SK-N-SH (cell line): ENCODE data around the gene MYO18B. TPM values are rescaled to one million over a fixed set of nuclear protein-coding genes. Genes with fewer than 3 reads are reported as not detected.

ENCODE experiments used
- CTCF ChIA-PET: fragments of 300-600, 350-600 bp; formaldehyde crosslinking; extraction: SDS; loops from one replicate; lab custom pipeline; 2021; lab: Yijun Ruan, JAX
- POLR2A ChIA-PET: fragments of 350-600 bp; sonication (Branson Sonifier 250); formaldehyde crosslinking; extraction: SDS; loops from one replicate; lab custom pipeline; 2020; ENCODE audit warnings: antibody characterized with exemption, inconsistent platforms; lab: Yijun Ruan, JAX
- DNase-seq: peaks from one replicate; pipeline ENCODE4 v3.0.0; 2012
- H2AFZ ChIP-seq: fragments of 200-600 bp; sonication (generic); 2 replicates; pipeline ENCODE4 v1.8.1; 2016; ENCODE audit warnings: antibody characterized with exemption, mild to moderate bottlenecking, low read depth
- H3F3A ChIP-seq: fragments of 200-600 bp; sonication (generic); replicated peaks from 2 replicates; pipeline ENCODE3; 2016; ENCODE audit warnings: antibody characterized with exemption, mild to moderate bottlenecking; ENCODE audit not compliant: insufficient read depth
- H3K27ac ChIP-seq, 2 experiments: fragments of 200-500 bp in 1 of 2; fragments of 200-600 bp in 1 of 2; sonication (Bioruptor generic) in 1 of 2; sonication (generic), shearing (Covaris generic) in 1 of 2; 2 replicates each; pipeline versions ENCODE4 v1.5.1 to v1.6.1; 2014 to 2016; ENCODE audit warnings: low read depth in 2 of 2, inconsistent platforms in 1 of 2, low read length in 1 of 2, mild to moderate bottlenecking in 1 of 2, mixed read lengths in 1 of 2
- H3K27me3 ChIP-seq: fragments of 200-600 bp; sonication (generic), shearing (Covaris generic); 2 replicates; pipeline ENCODE4 v1.6.1; 2016; ENCODE audit warnings: mixed run types; ENCODE audit not compliant: insufficient read depth
- H3K36me3 ChIP-seq, 2 experiments: fragments of 200-500 bp in 1 of 2; fragments of 200-600 bp in 1 of 2; sonication (Bioruptor generic) in 1 of 2; sonication (generic) in 1 of 2; replicated peaks in 1 of 2; 2 replicates each; pipeline versions ENCODE3 to v1.5.1; 2014 to 2016; ENCODE audit warnings: low read length in 1 of 2, mild to moderate bottlenecking in 1 of 2; ENCODE audit not compliant: insufficient read depth in 2 of 2, control insufficient read depth in 1 of 2
- H3K4me1 ChIP-seq, 2 experiments: fragments of 200-500 bp in 1 of 2; fragments of 200-600 bp in 1 of 2; sonication (Bioruptor generic) in 1 of 2; sonication (generic), shearing (Covaris generic) in 1 of 2; 2 replicates each; pipeline versions ENCODE4 v1.5.1 to v1.6.1; 2014 to 2016; ENCODE audit warnings: low read depth in 1 of 2, low read length in 1 of 2, mixed run types in 1 of 2; ENCODE audit not compliant: insufficient read depth in 2 of 2, control insufficient read depth in 1 of 2
- H3K4me2 ChIP-seq: fragments of 200-600 bp; sonication (generic), shearing (Covaris generic); 2 replicates; pipeline ENCODE4 v1.6.1; 2017; ENCODE audit warnings: mixed run types
- H3K4me3 ChIP-seq, 2 experiments: fragments of 200-500 bp in 1 of 2; fragments of 200-600 bp in 1 of 2; sonication (Bioruptor generic) in 1 of 2; sonication (generic), shearing (Covaris generic) in 1 of 2; 2 replicates each; pipeline versions ENCODE4 v1.5.1 to v1.8.1; 2014 to 2016; ENCODE audit warnings: low read depth in 2 of 2, inconsistent platforms in 1 of 2, low read length in 1 of 2, mild to moderate bottlenecking in 1 of 2, mixed read lengths in 1 of 2, moderate library complexity in 1 of 2
- H3K79me2 ChIP-seq: fragments of 200-600 bp; sonication (generic); 2 replicates; pipeline ENCODE4 v1.8.1; 2017; ENCODE audit warnings: mild to moderate bottlenecking; ENCODE audit not compliant: insufficient read depth
- H3K9ac ChIP-seq: fragments of 200-600 bp; sonication (generic); 2 replicates; pipeline ENCODE4 v1.6.1; 2017; ENCODE audit warnings: mixed run types
- H3K9me2 ChIP-seq: fragments of 200-600 bp; sonication (generic); 2 replicates; pipeline ENCODE4 v1.6.1; 2017; ENCODE audit warnings: mixed run types
- H3K9me3 ChIP-seq: fragments of 200-600 bp; sonication (generic); 2 replicates; pipeline ENCODE4 v1.6.1; 2017; ENCODE audit warnings: mixed run types, mild to moderate bottlenecking, moderate library complexity
- H4K20me1 ChIP-seq: fragments of 200-600 bp; sonication (generic); 2 replicates; pipeline ENCODE4 v1.6.1; 2017; ENCODE audit warnings: mild to moderate bottlenecking, mixed run types; ENCODE audit not compliant: insufficient read depth
- ELF1 ChIP-seq: IDR thresholded peaks from 2 replicates; pipeline ENCODE4 v1.4.0; 2012
- EP300 ChIP-seq, 2 experiments: IDR thresholded peaks; 2 replicates each; pipeline versions ENCODE4 v1.4.0 to v1.6.1; 2012; ENCODE audit warnings: borderline replicate concordance in 1 of 2, low read depth in 1 of 2, low read length in 1 of 2
- FOXJ3 ChIP-seq: sonication (generic); formaldehyde crosslinking; IDR thresholded peaks from 2 replicates; pipeline ENCODE4 v1.5.1; 2020; ENCODE audit warnings: mild to moderate bottlenecking, missing genetic modification reagents
- GABPA ChIP-seq: IDR thresholded peaks from 2 replicates; pipeline ENCODE4 v1.4.0; 2012; ENCODE audit warnings: low read depth, mild to moderate bottlenecking
- MEF2A ChIP-seq: IDR thresholded peaks from 2 replicates; pipeline ENCODE4 v1.4.0; 2012; ENCODE audit warnings: low read depth, borderline replicate concordance
- NRF1 ChIP-seq: IDR thresholded peaks from 2 replicates; pipeline ENCODE4 v1.6.1; 2012; ENCODE audit warnings: low read depth, mild to moderate bottlenecking, low read length
- POLR2AphosphoS5 ChIP-seq: IDR thresholded peaks from 2 replicates; pipeline ENCODE4 v1.6.1; 2012; ENCODE audit warnings: low read depth, low read length
- RAD21 ChIP-seq: IDR thresholded peaks from 2 replicates; pipeline ENCODE4 v1.6.1; 2012; ENCODE audit warnings: mild to moderate bottlenecking, low read length
- SIN3A ChIP-seq: IDR thresholded peaks from 2 replicates; pipeline ENCODE4 v1.6.1; 2012; ENCODE audit warnings: low read depth, mild to moderate bottlenecking, low read length, moderate library complexity, borderline replicate concordance
- SMC3 ChIP-seq: IDR thresholded peaks from 2 replicates; pipeline ENCODE4 v1.6.1; 2012; ENCODE audit warnings: low read depth, low read length, improper control_type of control experiment
- USF2 ChIP-seq: fragments of 150-350 bp; IDR thresholded peaks from 2 replicates; pipeline ENCODE4 v1.6.1; 2017; ENCODE audit warnings: antibody characterized with exemption, low read length, low read depth, borderline replicate concordance
- ZBTB33 ChIP-seq: IDR thresholded peaks from 2 replicates; pipeline ENCODE4 v1.4.0; 2012; ENCODE audit warnings: low read depth, borderline replicate concordance
- WGBS: methylation state at CpG from one replicate; pipeline ENCODE4 v1.1.6; 2017; ENCODE audit warnings: low lambda C conversion rate; 5-methylcytosine and 5-hydroxymethylcytosine counted together
- polyA plus RNA-seq, 3 experiments: library from polyadenylated mRNA; depleted of rRNA; stranded (reverse); fragments of >200 nt; gene quantifications; 2 replicates each; pipeline ENCODE4 v1.2.3, GENCODE V29; 2012

The MYO18B gene
- polyA plus RNA-seq, 1 of the 3 experiments (the other 2 are of a cell fraction) = 0.05 TPM

- Histone ChIP-seq H4K20me1 (no peaks in the 10 kb centered on the region), H3K9me3 (no peaks in the 10 kb centered on the region), H3K9ac (no peak overlapping the region), H3K9me2 (no peaks in the 10 kb centered on the region), H3K27ac (no peak overlapping the region), H3K79me2 (no peaks in the 10 kb centered on the region), H3K36me3 (no peaks in the 10 kb centered on the region), H3K4me2 (no peak overlapping the region), H3F3A (no peaks in the 10 kb centered on the region), H3K27me3 (no peaks in the 10 kb centered on the region), H3K4me1 (peaks cover 0 to 26% of the 10 kb centered on the region in 2 experiments; a peak in 2 of 4 replicates), H2AFZ (no peak overlapping the region), H3K4me3 (no peak overlapping the region)
- 60% methylated on average over 3 of the region's 3 CpGs for WGBS
- ChIA-PET POLR2A (no interaction called here), CTCF (no interaction called here)
- no peak for DNase-seq
- TF ChIP-seq GABPA (no peak), USF2 (no peak), NRF1 (no peak), MEF2A (no peak), FOXJ3 (no peak), ZBTB33 (no peak), EP300 (IDR thresholded peaks at IDR 0.05; ENCODE audit: borderline replicate concordance in 1 of 2, low read depth in 1 of 2, low read length in 1 of 2) (no peak), SMC3 (no peak), ELF1 (no peak)
Observed at GRCh38 chr22:25783856-25784255, 41.9 kb downstream of the MYO18B start.

- Histone ChIP-seq H3K79me2 (no peaks in the 10 kb centered on the region), H3K4me2 (no peak overlapping the region), H4K20me1 (no peaks in the 10 kb centered on the region), H3K36me3 (no peaks in the 10 kb centered on the region), H3K4me1 (peaks cover 0 to 11% of the 10 kb centered on the region in 2 experiments; a peak in 1 of 4 replicates), H3F3A (no peaks in the 10 kb centered on the region), H3K27ac (no peak overlapping the region), H3K4me3 (no peak overlapping the region), H3K9ac (no peak overlapping the region), H3K9me3 (no peaks in the 10 kb centered on the region), H2AFZ (no peak overlapping the region), H3K9me2 (no peaks in the 10 kb centered on the region), H3K27me3 (no peaks in the 10 kb centered on the region)
- 84% methylated on average over 1 of the region's 1 CpG for WGBS
- TF ChIP-seq POLR2AphosphoS5 = no peak
- no peak for TF ChIP-seq RAD21
- TF ChIP-seq SIN3A = no peak
- ChIA-PET POLR2A (no interaction called here), CTCF (interaction anchor here (0.6 to 1.1 kb wide), 2 partner anchors 121 to 386 kb away, joined by 3 read pairs; no protein-coding TSS in a partner anchor)
- no peak for DNase-seq
Observed at GRCh38 chr22:25786165-25786564, 44.2 kb downstream of the MYO18B start.
